Mesenteric fat pad (tissue), 1 donor: ENCODE results near the gene THAP7. TPM values are rescaled to one million over a fixed set of nuclear protein-coding genes. Genes with fewer than 3 reads are reported as not detected.
"Not testable (repeated sequence)": the region's sequence is repeated elsewhere in the genome, so short reads cannot be mapped to it uniquely, and the experiment has no call there.

Experiments used
- DNase-seq: peaks from one replicate; pipeline ENCODE4 v3.0.0-alpha.2; 2020; ENCODE audit warnings: low spot score
- total RNA-seq: library from RNA; stranded (reverse); fragmentation: NEBNext Ultra II Directional; extraction: Animal tissue kit (Norgen Biotek cat#: 25700); gene quantifications from one replicate; pipeline ENCODE4 v1.2.1, GENCODE V29; 2021
- donor health status: DM: yes; HTN: yes; CAD: no.

Gene THAP7
- total RNA-seq, 1 donor from 2014 or later, result 15.5 TPM

DNA sequence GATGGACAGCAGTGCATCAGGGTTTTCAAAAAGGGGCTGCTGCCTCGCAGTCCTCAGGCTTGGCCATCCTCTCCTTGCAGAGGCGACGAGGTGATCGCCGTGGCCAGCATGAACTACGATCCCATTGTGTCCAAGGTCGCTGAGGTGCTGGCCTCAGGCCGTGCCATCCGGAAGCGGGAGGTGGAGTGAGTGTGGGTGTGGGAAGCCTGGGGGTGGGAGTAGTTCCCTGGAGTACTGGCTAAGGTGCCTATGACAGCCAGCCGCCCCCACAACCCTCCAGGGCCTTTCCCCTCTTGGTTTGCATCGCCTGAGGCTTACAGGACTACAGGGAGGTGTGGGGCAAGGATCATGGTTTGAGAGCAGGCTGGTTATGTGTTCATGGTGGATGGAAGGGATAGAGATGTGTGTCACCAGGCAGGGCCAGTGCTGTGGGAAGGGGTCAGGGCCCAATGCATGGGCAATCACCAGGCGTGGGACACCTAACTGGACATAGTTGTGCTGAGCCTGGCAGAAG lies 21.9 kb downstream of the THAP7 start:
- DNase-seq, result no peak

DNA sequence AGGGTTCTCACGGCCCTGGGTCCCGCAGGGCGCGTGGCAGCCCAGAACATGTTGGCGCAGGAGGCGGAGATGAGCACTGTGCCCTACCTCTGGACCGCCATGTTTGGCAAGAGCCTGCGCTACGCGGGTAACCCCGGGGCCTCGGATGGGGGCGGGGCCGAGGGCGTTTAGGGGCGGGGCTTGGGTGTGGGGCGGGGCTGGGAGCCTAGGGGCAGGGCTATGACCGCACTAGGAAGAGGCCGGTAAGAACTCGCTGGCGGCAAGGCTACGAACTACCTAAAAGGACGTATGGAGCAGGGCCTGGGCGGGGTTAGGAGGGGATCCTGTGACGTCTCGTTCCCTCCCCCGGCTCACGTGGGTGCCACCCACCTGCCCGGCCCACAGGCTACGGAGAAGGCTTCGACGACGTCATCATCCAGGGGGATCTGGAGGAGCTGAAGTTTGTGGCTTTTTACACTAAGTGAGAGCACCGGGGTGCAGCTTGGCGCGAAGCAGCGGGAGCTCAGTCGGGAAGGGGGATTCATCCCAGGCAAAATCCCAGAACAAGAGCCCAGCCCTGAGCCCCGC lies 22.6 kb downstream of the THAP7 start:
- DNase-seq, result no peak

DNA sequence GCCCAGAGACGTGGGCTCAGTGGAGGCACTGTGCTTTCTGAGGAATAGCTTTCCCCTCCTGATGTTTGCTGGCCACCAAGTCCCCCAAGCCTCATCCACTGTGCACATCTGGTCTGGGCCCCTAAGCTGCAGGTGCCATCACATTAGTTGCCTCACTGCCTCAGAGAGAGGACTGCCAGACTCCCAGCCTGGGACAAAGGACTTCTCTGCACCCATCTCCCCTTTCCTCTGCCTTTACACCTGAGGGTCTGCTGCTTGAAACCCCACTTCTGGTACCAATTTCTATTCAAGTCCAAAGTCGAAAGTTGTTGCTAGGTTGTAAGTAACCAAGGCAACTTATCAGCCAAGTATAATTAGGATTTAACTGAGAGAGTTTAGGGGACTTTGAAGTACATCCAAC lies 23.5 kb downstream of the THAP7 start:
- no peak for DNase-seq

DNA sequence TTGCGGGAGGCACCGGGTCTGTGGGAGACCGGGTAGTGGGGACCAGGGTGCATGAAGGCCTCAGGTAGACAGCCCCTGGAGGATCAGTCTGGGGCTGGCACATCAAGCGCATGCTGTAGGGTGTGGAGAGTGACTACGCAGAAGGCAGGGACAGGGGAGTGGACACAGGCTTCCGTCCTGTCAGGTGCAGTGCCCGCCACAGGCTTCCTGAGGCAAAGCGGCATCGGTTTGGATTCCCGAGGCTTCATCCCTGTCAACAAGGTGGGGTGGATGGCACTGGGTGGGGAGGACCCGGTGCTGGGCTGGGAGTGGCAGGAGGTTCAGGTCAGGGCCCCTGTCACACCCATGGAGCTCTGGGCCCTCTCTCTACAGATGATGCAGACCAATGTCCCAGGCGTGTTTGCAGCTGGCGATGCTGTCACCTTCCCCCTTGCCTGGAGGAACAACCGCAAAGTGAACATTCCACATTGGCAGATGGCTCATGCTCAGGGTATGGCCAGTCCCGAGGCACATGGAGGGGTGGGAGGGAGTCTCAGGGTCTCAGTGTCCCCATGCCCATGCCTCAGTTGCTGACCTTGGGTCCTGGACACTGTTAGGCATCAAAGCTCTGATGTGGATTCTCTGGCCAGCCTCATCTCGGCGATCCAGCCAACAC lies 24.3 kb downstream of the THAP7 start:
- no peak for DNase-seq

DNA sequence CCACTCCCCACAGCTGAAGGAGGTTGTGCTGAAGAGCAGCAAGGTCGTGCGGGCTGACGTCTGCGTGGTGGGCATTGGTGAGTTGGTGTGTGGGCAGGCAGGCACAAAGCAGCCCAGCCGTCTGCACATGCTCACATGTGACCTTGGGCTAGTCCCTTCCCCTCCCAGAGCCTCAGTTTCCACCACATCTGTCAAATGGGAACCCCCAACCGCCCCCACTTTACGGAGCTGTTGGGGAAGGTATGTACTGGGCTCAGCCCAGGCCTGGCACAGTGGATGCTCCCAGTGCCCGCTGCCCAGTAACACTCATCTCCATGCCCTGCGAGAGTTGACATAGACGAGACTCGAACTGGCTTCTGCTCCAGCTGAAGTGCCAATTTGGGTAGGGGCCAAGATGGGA lies 24.9 kb downstream of the THAP7 start:
- DNase-seq, result no peak

DNA sequence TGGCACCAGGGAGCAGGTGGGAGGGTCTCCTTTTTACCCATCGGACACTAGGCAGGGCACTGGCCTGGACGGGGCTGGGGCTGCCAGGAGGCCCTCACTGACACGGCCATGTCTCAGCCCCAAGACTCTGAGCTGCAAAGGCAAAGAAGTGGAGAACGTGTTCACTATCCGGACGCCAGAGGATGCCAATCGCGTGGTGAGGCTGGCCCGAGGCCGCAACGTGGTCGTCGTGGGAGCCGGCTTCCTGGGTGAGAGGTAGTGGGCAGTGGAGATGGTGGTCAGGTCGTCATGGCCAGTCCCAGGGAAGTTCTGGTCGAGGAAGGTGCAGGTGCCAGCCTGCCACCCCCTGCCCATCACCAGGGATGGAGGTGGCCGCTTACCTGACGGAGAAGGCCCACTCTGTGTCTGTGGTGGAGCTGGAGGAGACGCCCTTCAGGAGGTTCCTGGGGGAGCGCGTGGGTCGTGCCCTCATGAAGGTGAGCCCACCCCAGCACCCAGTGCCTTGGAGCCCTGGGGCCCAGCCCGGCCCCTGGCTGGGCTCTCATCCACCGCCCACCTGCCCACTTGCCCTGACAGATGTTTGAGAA lies 25.5 kb downstream of the THAP7 start:
- DNase-seq, result no peak

DNA sequence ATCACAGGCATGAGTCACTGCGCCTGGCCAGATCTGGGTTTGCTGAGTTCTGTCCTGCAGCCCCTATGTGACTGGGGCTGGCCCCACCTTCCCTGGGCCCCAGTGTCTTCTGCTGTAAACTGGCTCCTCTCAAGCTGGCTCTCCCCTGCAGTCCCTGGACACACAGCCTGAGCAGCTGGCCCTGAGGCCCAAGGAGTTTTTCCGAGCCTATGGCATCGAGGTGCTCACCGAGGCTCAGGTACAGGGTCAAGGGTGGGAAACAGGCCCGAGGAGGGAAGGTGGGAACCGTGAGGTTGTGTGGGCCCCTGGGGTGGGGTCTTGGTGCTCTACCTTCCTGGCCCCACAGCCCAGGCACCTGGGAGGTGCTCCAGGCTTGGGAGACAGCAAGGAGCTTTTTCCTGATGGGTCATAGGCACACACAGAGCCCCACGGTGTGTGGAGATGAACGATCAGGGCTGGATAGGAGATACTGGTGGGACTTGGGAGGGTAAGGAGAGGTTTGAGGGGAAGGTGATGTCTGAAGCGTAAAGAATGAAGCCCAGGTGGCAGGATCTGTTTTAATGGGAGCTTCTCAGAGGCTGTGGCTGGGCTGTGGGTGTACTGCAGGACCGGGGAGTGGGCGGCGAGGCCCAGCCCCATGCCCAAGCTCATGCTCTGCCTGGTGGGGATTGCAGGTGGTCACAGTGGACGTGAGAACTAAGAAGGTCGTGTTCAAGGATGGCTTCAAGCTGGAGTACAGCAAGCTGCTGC lies 26.2 kb downstream of the THAP7 start:
- DNase-seq, result no peak

DNA sequence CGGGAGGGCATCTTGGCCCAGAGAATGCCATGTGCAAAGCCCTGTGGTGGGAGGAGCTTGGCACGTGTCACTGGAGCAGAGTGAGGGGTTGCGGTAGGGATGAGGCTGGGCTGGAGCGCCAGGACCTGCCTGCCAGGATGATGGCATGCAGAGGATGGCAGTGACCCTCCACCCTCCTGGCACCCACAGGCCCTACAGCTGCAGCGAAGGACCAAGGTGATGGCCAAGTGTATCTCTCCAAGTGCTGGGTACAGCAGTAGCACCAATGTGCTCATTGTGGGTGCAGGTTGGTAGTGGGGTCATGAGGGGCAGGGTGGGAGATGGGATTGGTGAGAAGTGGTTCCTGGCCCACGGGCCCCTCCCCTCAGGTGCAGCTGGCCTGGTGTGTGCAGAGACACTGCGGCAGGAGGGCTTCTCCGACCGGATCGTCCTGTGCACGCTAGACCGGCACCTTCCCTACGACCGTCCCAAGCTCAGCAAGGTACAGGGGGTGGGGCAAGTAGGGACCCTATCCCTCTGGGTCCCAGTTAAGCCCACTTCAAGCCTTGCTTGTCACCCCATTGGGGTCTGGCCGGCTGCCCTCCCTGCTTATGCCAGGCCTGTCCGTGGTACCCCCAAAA lies 27.5 kb downstream of the THAP7 start:
- DNase-seq, result no peak

DNA sequence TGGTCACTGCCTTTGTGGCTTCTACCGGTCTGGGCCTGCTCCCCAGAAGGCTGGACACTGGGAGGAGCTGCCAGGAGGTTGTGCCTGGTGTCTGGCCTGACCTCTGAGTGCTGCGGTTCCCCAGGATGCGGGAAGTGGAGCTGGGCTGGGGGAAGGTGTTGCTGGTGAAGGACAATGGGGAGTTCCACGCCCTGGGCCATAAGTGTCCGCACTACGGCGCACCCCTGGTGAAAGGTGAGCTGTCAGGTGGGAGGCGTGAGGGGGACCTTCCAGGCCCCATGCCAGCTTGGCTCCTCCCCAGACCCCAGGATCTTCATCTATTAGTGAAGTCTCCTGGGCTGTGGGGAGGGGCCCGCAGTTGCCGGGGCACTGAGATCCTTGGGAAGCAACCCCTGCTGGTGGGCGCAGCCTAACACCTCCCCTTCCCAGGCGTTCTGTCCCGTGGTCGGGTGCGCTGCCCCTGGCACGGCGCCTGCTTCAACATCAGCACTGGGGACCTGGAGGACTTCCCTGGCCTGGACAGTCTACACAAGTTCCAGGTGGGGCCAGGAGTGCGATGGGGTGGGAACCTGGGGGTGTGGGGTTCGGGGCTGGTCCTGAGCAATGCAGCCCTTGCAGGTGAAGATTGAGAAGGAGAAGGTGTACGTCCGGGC lies 28.2 kb downstream of the THAP7 start:
- no peak for DNase-seq

DNA sequence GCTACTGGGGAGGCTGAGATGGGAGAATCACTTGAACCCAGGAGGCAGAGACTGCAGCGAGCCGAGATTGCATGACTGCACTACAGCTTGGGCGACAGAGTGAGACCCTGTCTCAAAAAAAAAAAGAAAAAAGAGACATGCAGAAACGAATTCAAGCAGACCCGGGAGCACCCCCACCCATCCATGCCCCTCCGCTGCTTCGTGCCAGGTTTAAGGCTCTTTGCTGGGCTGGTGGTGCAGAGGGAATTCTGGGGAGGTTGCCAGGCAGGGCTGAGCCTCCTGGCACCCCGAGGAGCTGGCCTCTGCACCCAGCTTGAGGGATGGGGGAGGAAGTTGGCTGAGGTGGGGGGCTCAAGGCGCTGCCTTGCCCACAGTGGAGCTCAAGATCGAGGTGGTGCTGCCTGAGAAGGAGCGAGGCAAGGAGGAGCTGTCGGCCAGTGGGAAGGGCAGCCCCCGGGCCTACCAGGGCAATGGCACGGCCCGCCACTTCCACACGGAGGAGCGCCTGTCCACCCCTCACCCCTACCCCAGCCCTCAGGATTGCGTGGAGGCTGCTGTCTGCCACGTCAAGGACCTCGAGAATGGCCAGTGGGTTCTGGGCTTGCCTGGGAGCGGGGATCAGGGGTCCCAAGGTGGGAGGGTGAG lies 28.9 kb downstream of the THAP7 start:
- no peak for DNase-seq

DNA sequence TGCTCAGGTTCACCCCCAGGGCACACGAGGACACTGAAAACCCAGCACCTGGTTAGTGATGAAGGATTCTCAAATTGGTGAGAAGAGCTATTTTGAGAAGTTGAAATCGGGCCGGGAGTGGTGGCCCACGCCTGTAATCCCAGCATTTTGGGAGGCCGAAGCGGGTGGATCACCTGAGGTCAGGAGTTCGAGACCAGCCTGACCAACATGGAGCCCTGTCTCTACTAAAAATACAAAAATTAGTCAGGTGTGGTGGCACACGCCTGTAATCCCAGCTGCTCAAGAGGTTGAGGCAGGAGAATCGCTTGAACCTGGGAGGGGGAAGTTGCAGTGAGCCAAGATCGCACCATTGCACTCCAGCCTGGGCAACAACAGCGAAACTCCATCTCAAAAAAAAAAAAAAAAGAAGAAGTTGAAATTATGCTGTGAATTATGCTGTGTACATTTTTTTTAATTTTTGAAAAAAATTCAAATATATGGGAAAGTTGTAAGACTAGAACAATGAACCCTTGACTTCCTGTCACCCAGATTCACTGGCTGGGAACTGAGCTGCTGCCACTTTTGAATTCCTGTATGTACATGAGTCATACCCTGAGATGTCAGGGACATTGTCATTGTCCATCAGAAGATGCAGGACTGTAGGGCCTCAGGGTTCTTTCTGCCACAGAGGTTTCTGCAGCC lies 29.8 kb downstream of the THAP7 start:
- DNase-seq, result not testable (repeated sequence)

DNA sequence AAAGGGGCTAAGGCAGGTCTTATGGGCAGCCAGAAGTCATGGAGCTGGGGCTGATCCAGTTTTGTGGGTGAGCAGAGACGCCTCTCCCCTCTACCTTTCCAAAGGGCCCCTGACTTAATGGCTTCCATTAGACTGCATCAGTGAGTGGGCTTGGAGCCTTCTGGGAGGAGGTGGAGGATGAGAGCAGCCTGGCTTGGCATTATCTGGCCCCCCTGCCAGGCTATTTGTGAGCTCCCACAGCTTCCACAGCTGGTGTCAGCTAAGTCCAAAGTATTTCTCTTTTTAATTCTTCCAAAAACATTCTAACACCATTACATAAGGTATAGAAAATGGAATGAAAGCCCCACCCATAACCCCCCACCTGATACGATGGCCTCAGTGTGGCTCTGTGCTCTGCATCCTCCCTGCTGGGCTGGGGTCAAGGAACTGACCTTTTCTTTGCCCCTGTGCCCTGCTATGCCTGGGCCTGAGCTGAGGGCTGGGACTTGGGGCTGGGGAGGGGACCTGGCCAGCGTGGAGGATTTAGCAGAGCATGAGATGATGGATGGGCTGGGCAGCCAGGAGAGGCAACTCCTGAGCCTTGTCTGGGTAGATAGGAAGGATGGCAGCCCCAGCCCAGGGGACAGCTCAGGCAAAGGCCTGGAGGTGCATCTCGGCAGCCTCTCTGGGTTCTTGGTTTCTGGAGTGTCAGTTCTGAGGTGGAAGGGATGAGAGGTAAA lies 30.8 kb downstream of the THAP7 start:
- no peak for DNase-seq

DNA sequence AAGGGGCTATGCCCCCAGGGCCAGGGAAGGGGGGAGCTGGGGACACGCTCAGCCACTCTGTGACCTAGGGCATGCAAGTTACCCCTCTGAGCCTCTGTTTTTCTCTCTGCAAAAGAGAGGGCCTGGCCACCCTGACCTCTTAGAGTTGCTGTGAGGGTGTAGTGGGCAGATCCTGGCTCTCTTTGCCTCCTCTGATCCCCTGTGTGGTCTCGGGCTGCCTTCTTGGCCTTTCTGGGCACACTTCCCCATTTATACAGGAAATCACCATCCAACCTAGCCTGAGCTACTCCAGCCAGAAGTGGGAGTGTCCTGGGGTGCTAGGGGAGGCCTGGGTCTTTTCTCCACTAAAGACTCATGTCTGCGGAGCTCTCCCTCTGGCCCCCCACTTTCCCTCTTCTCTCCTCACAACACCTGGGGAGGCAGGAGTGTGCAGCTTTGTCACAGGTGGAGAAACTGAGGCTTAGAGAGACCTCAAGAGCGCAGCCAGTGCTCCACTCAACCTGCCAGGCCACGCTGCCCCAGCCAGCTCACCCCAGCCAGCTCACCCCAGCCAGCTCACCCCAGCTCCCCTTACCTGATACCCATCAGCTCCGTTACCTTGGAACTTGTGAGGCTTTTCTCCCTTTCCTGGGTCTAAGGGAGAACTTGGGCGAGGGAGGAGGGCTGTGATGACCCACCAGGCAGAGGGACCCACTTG lies 33.5 kb downstream of the THAP7 start:
- DNase-seq, result no peak

DNA sequence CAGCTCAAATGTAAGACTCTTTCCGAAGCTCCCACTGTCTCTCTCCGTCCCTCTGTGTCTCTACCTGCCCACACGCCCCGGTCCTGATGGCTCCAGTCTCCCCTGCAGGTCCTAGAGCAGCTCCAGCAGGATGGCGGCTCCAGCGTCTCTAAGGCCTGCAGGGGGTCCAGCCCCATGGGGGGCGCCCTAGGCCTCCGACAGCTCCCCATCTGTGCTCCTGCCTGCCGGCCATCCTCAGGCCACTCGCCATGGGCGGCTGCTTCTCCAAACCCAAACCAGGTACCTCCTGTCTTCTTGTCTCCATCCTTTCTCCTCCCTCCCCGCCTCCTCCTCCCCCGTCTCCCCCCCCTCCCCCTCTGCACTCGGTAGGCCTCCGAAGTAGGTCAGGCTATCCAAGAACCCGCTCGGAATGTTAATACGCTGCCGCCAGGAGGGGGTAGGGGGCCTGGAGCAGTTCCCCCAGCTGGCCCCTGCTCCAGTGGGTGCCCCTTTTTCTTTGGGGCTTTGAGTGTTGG lies 34.2 kb downstream of the THAP7 start:
- no peak for DNase-seq

DNA sequence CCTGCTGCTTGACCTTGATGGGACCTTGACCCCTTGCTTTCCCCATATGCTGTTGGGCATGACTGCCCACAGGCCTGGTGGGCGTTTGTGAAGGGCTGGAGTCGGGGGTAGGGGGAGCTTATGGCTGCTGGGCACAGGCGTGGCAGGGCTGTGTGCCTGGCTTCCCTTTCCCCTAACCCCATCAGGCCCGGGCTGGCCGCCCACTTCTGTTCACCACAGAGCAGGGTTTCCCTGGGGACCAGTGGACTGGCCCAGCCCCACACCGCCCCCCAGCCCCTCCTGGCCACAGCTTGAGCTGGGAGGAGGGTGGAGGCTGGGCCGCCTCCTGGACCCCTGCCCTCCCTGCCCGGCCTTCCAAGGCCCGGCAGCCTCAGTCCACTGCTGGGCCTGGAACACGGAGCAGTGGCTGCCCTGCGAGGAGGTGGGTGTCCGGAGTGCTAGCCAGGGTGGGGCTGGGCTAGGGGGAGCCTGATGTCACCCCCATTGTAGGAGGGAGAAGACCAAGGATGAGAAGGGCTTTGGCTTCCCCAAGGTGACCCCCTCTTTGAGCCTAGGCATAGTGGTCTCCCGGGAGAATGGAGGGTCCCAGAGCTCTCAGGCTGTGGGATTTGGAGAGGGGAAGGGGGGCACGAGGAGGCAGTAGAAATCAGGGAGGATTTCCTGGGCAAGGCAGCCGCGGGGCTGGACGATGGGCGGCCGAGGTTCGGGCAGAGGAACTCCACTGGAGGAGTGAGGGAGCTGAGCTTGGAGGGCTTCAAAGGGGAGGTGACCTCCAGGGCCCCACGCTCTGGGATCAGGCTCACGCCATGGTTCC lies 34.8 kb downstream of the THAP7 start, which contains the start of gene AIFM3:
Gene AIFM3 (plus strand): TSS at position 373 of the 814 bp plus-strand sequence. CDS start 690 bp downstream, outside the sequence.
- no peak for DNase-seq

DNA sequence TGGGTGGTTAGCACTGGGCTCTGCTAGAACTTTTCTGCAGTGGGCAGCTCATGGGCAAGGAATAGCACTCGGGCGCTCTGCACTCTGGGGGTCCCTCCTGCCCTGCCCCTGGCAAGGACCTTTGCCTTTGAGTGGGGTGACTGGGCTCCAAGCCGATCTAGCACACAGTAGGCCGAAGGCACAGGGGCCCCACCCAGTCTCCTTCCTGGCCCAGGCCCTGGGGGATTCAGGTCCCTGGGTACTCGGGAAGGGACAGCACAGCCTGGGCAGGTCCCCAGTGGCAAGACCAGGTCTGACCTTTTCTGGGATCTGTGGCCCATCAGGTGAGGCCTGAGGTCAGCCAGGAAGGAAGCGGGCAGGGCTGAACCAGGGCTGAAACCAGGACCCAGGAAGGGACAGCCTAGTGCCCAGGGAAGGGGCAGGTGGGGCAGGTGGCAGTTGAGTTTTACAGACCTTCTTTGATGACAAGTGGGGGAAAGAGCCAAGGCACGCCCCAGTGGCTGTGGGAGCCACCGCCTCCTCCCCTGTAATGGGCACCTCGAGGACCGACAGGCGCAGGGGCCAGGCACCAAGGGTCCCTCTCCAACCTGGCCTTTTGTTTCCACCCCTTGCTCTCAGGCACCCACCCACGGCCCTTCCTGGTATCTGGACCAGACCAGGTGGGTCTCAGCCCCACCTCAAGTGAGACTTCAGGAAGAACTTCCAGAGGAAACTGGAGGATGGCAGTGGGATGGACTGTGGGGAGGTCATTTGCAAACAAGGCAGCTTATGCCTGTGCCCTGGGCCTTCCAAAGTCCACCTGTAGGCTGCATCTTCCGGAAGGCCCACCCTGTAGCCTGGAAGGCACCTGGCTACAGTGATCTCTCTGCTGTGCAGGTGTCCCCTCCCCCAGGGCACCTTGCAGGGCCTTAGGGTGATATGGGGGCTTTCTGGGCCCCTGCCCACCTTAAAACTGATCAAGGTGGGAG lies 35.7 kb downstream of the THAP7 start:
- no peak for DNase-seq
